Suprapubic skin (tissue), 4 donors: ENCODE measurements around the gene TOMM7. TPM values are rescaled to one million over a fixed set of nuclear protein-coding genes. Genes with fewer than 3 reads are reported as not detected.

Source experiments
- DNase-seq, 2 donors: peaks; one replicate each; pipeline ENCODE4 v3.0.0-alpha.2; 2019; ENCODE audit warnings: low spot score in 2 of 2
- H3K27ac ChIP-seq: fragments of 200-600 bp; sonication (generic); one replicate; pipeline ENCODE4 v1.5.1; 2019
- H3K27me3 ChIP-seq: fragments of 200-600 bp; sonication (generic); one replicate; pipeline ENCODE4 v1.5.1; 2019
- H3K36me3 ChIP-seq: fragments of 200-600 bp; sonication (generic); one replicate; pipeline ENCODE4 v1.5.1; 2019
- H3K4me1 ChIP-seq: fragments of 200-600 bp; sonication (generic); one replicate; pipeline ENCODE4 v1.5.1; 2019
- H3K4me3 ChIP-seq: fragments of 200-600 bp; sonication (generic); one replicate; pipeline ENCODE4 v1.5.1; 2019; ENCODE audit warnings: mild to moderate bottlenecking
- H3K9me3 ChIP-seq: fragments of 200-600 bp; sonication (generic); one replicate; pipeline ENCODE4 v1.5.1; 2019
- CTCF ChIP-seq, 2 donors: fragments of 200-600 bp in 1 of 2; fragments of 450-650 bp in 1 of 2; sonication (generic) in 1 of 2; IDR thresholded peaks; one replicate each; pipeline ENCODE4 v1.5.1; 2016 to 2019; ENCODE audit warnings: antibody characterized with exemption in 2 of 2, mild to moderate bottlenecking in 1 of 2, moderate library complexity in 1 of 2
- EP300 ChIP-seq: sonication (generic); formaldehyde crosslinking; IDR thresholded peaks from one replicate; pipeline ENCODE4 v1.6.1; 2017; ENCODE audit warnings: antibody characterized with exemption
- POLR2A ChIP-seq, 2 donors: fragments of 450-650 bp; IDR thresholded peaks; one replicate each; pipeline ENCODE4 v1.6.1; 2017; ENCODE audit warnings: antibody characterized with exemption in 2 of 2, mild to moderate bottlenecking in 2 of 2, moderate library complexity in 2 of 2
- POLR2AphosphoS5 ChIP-seq, 3 donors: sonication (generic); formaldehyde crosslinking; IDR thresholded peaks; one replicate each; pipeline ENCODE4 v1.6.1; 2017; ENCODE audit warnings: antibody characterized with exemption in 3 of 3
- WGBS: methylation state at CpG from one replicate; pipeline ENCODE4 v1.1.5; 2018; 5-methylcytosine and 5-hydroxymethylcytosine counted together
- total RNA-seq, 4 donors: library from RNA; depleted of rRNA; stranded (reverse); fragments of >200 nt; gene quantifications; one replicate each; pipeline ENCODE4 v1.1.0, GENCODE V29; 2016

The TOMM7 gene
- total RNA-seq, 4 donors from 2014 or later: 116 to 218 (median 149) TPM

GRCh38 chr7:22846961-22847360, 24.3 kb upstream of the TOMM7 start:
- WGBS: 89% methylated on average over 1 of the region's 1 CpG
- H3K4me1 ChIP-seq: peaks cover 4% of the 10 kb centered on the region
- no peaks in the 10 kb centered on the region for H3K36me3 ChIP-seq
- no peak overlapping the region for H3K27ac ChIP-seq
- H3K9me3 ChIP-seq: no peaks in the 10 kb centered on the region
- H3K4me3 ChIP-seq: no peak overlapping the region
- TF ChIP-seq POLR2A (IDR thresholded peaks at IDR 0.05): no peak
- H3K27me3 ChIP-seq: no peaks in the 10 kb centered on the region
- DNase-seq: no peak

GRCh38 chr7:22845221-22845834, 22.7 kb upstream of the TOMM7 start:
- Histone ChIP-seq H3K9me3 (no peaks in the 10 kb centered on the region), H3K4me1 (peaks cover 5% of the 10 kb centered on the region), H3K36me3 (no peaks in the 10 kb centered on the region), H3K4me3 (no peak overlapping the region), H3K27me3 (no peaks in the 10 kb centered on the region), H3K27ac (no peak overlapping the region)
- DNase-seq: no peak
- TF ChIP-seq POLR2A (IDR thresholded peaks at IDR 0.05) (no peak), POLR2AphosphoS5 (IDR thresholded peaks at IDR 0.05) (no peak), EP300 (no peak)
- WGBS: 84% methylated on average over 4 of the region's 4 CpGs

GRCh38 chr7:22843681-22844309, 21.1 kb upstream of the TOMM7 start:
- H3K9me3 ChIP-seq: no peaks in the 10 kb centered on the region
- no peak for DNase-seq
- no peak for TF ChIP-seq POLR2A (IDR thresholded peaks at IDR 0.05)
- TF ChIP-seq CTCF (IDR thresholded peaks at IDR 0.05): no peak
- no peak for TF ChIP-seq EP300
- no peak for TF ChIP-seq POLR2AphosphoS5 (IDR thresholded peaks at IDR 0.05)
- no peaks in the 10 kb centered on the region for H3K36me3 ChIP-seq
- peak overlapping the region; percentile 82 for H3K27ac ChIP-seq
- H3K4me1 ChIP-seq: peaks cover 5% of the 10 kb centered on the region
- no peak overlapping the region for H3K4me3 ChIP-seq
- no peaks in the 10 kb centered on the region for H3K27me3 ChIP-seq
- 70% methylated on average over 4 of the region's 4 CpGs for WGBS

GRCh38 chr7:22842973-22843372, 20.3 kb upstream of the TOMM7 start:
- Histone ChIP-seq H3K27me3 (no peaks in the 10 kb centered on the region), H3K9me3 (no peaks in the 10 kb centered on the region), H3K36me3 (no peaks in the 10 kb centered on the region), H3K4me1 (peaks cover 5% of the 10 kb centered on the region), H3K4me3 (no peak overlapping the region), H3K27ac (peak overlapping the region; percentile 82)
- 44% methylated on average over 5 of the region's 5 CpGs for WGBS
- TF ChIP-seq EP300 (no peak), POLR2AphosphoS5 (IDR thresholded peaks at IDR 0.05) (no peak), POLR2A (IDR thresholded peaks at IDR 0.05) (no peak), CTCF (IDR thresholded peaks at IDR 0.05) (no peak)
- no peak for DNase-seq

GRCh38 chr7:22842383-22842941, 19.8 kb upstream of the TOMM7 start:
- no peak for DNase-seq
- Histone ChIP-seq H3K36me3 (no peaks in the 10 kb centered on the region), H3K4me1 (peaks cover 5% of the 10 kb centered on the region), H3K4me3 (no peak overlapping the region), H3K27ac (peak overlapping the region; percentile 82), H3K9me3 (no peaks in the 10 kb centered on the region), H3K27me3 (no peaks in the 10 kb centered on the region)
- whole genome bisulfite sequencing: 56% methylated on average over 6 of the region's 6 CpGs
- TF ChIP-seq POLR2AphosphoS5 (IDR thresholded peaks at IDR 0.05) (no peak), POLR2A (IDR thresholded peaks at IDR 0.05) (no peak), CTCF (IDR thresholded peaks at IDR 0.05) (no peak), EP300 (no peak)

GRCh38 chr7:22841954-22842353, 19.3 kb upstream of the TOMM7 start:
- Histone ChIP-seq H3K4me3 (no peak overlapping the region), H3K4me1 (peaks cover 5% of the 10 kb centered on the region), H3K27me3 (no peaks in the 10 kb centered on the region), H3K27ac (peak overlapping the region; percentile 82), H3K36me3 (no peaks in the 10 kb centered on the region), H3K9me3 (no peaks in the 10 kb centered on the region)
- 58% methylated on average over 10 of the region's 10 CpGs for WGBS
- peak; percentile 78 to 82 for DNase-seq
- TF ChIP-seq EP300: no peak
- no peak for TF ChIP-seq CTCF (IDR thresholded peaks at IDR 0.05)
- no peak for TF ChIP-seq POLR2A (IDR thresholded peaks at IDR 0.05)
- TF ChIP-seq POLR2AphosphoS5 (IDR thresholded peaks at IDR 0.05): no peak
